Measurements from ENCODE around the gene ZNF200. TPM values are rescaled to one million over a fixed set of nuclear protein-coding genes. Genes with fewer than 3 reads are reported as not detected.
A peak's percentile ranks its signal among the peaks of the same experiment; 100 is the strongest.

The ZNF200 gene
- total RNA-seq, 1 experiment from 2014 or later: 8.8 TPM

DNA sequence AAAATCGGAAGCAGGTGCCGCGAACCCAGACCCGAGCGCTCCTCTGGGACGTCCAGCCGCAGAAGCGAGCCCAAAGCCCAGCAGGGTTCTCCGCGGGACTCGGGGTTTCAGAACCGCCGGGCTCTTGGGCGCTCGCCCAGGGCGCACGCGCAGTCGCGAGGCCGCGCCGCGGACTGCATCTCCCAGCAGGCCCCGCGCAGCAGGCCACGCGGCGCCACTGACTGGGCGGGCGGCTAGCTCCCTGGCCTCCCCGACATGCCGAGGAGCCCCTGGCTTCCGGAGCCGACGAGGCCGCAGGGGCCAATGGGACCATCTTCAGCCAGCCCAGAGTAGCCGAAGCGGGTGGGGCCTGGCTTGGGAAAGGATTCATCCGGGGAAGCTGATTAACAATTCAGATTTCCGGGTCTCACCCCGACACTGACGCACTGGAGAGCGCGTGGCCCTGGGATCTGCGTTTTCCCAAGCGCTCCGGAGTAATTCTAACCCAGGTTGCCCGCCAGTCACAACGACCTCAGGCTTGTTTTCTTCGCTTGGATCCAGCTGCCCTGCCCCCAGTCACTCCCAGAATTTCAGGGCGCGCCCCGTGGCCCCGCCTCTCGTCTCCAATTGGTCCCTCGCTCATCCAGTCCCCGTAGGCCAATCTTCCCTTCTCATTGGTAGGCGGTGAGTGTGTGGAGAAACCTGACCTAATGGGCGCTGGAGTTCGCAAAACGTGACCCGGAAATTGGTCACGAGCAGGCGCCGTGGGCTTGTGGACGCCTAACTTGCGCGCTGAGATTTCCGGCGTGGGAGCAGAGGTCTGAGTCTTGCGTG lies 48.0 kb upstream of the ZNF200 start, which contains the start of gene ZNF263:
TSS of gene ZNF263 (plus strand) at position 762 of the 813 bp plus-strand sequence. CDS start 328 bp downstream, outside the sequence.
- peak within 1 kb of the TSS; percentile 99 for H3K4me2 ChIP-seq (ENCODE audit: low read length)
- ATAC-seq (peak; percentile 90), DNase-seq (ENCODE audit: low read depth, low spot score) (peak; percentile 95)
- peak within 1 kb of the TSS; percentile 96 for H3K27ac ChIP-seq (ENCODE audit: low read depth, low read length)
- H2AFZ ChIP-seq (ENCODE audit: low read depth, low read length, poor library complexity, severe bottlenecking): peak within 1 kb of the TSS; percentile 59
- intact Hi-C loops (cut with micrococcal nuclease): loop anchor here (1.0 to 2.0 kb wide), 2 partner anchors 18 to 118 kb away; partner anchors contain the start of genes ZNF174 and ZSCAN32
- RAD21 ChIA-PET (ENCODE audit: low non-redundant PET in 1 of 2, low total read pairs in 2 of 2, uncharacterized antibody in 2 of 2, unreplicated experiment in 2 of 2): interaction anchor here in 1 of 2 experiments (0.7 kb wide), 1 partner anchor 218 kb away, joined by 3 read pairs; the partner anchor contains the start of gene CLUAP1
- CTCF ChIA-PET: interaction anchor here (2.3 kb wide), 1 partner anchor 16 kb away, joined by 15 read pairs; no protein-coding TSS in a partner anchor
- H3K27me3 ChIP-seq (ENCODE audit: insufficient read depth, low read length): no peaks in the 10 kb centered on the region
- TF ChIP-seq RAD21 (IDR thresholded peaks at IDR 0.05; ENCODE audit: low read depth) (no peak), SRF (IDR thresholded peaks at IDR 0.05; ENCODE audit: low read depth) (peak; percentile 89), ELF1 (IDR thresholded peaks at IDR 0.05; ENCODE audit: borderline replicate concordance, low read depth) (peak; percentile 56; the same call in 1 of the 2 replicates), FOSL1 (IDR thresholded peaks at IDR 0.05; ENCODE audit: low read depth) (no peak), TCF7L2 (IDR thresholded peaks at IDR 0.05; ENCODE audit: borderline replicate concordance, extremely low read depth, insufficient read depth, insufficient read length) (peak; percentile 67), CTCF (IDR thresholded peaks at IDR 0.05 in 2 of 3, conservative IDR thresholded peaks at IDR 0.05 in 1 of 3; ENCODE audit: borderline replicate concordance in 1 of 3, insufficient read depth in 1 of 3, low read depth in 2 of 3, low read length in 2 of 3) (no peak), SP1 (IDR thresholded peaks at IDR 0.05; ENCODE audit: low read depth) (peak; percentile 83), ZBTB33 (IDR thresholded peaks at IDR 0.05; ENCODE audit: extremely low read depth, insufficient replicate concordance, low read length) (peak; percentile 22), CBX3 (IDR thresholded peaks at IDR 0.05; ENCODE audit: low read depth) (no peak), POLR2AphosphoS5 (IDR thresholded peaks at IDR 0.05; ENCODE audit: low read depth, low read length) (peak; percentile 74), POLR2A (IDR thresholded peaks at IDR 0.05; ENCODE audit: borderline replicate concordance, extremely low read depth, insufficient read depth, insufficient read length) (peak; percentile 64)
- TF ChIP-seq, protein P1, sequence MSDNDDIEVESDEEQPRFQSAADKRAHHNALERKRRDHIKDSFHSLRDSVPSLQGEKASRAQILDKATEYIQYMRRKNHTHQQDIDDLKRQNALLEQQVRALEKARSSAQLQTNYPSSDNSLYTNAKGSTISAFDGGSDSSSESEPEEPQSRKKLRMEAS (IDR thresholded peaks at IDR 0.05): peak; percentile 91
- BruUV-seq (replicated peaks): no TSS peak
- no peaks in the 10 kb centered on the region for H3K9me2 ChIP-seq (ENCODE audit: insufficient read depth)
- H3K9me3 ChIP-seq (ENCODE audit: control insufficient read depth in 1 of 2, insufficient read depth in 1 of 2, low read depth in 1 of 2, low read length in 2 of 2): no peaks in the 10 kb centered on the region; a peak in 2 of 4 replicates
- H3K9ac ChIP-seq (ENCODE audit: low read length): peak within 1 kb of the TSS; percentile 83
- POLR2A ChIA-PET: interaction anchor here (0.9 to 1.4 kb wide), 4 partner anchors 16 to 118 kb away, joined by 3 to 7 read pairs (median 4); partner anchors contain the start of genes ZNF174 and ZSCAN32
- H3K4me1 ChIP-seq (ENCODE audit: control insufficient read depth in 1 of 2, insufficient read depth in 2 of 2, low read length in 2 of 2): peaks cover 8 to 21% of the 10 kb centered on the region in 2 experiments; a peak in 2 of 4 replicates
- H3K79me2 ChIP-seq (ENCODE audit: insufficient read depth, low read length): peaks cover 44% of the 10 kb centered on the region
- peak within 1 kb of the TSS; percentile 69 to 91 for H3K4me3 ChIP-seq (replicated peaks in 1 of 2; ENCODE audit: low read depth in 1 of 2, low read length in 2 of 2)
- no peaks in the 10 kb centered on the region for H4K20me1 ChIP-seq (ENCODE audit: insufficient read depth)
- peaks cover 12 to 29% of the 10 kb centered on the region in 2 experiments for H3K36me3 ChIP-seq (ENCODE audit: control insufficient read depth in 1 of 2, insufficient read depth in 2 of 2, low read length in 2 of 2)
